Measurements from ENCODE around the gene PLCB1. TPM values are rescaled to one million over a fixed set of nuclear protein-coding genes. Genes with fewer than 3 reads are reported as not detected.

The PLCB1 gene
- total and polyA plus RNA-seq, 10 of the 15 experiments (the other 5 are each of a cell fraction or from before 2014, with no cell fraction given) = 0.05 to 5.3 (median 0.17) TPM; not detected in 1

- TF ChIP-seq NRF1 (conservative IDR thresholded peaks at IDR 0.05; ENCODE audit: low read depth, low read length) (no peak), HCFC1 (IDR thresholded peaks at IDR 0.05; ENCODE audit: low read length) (no peak), ATF3 (IDR thresholded peaks at IDR 0.05; ENCODE audit: borderline replicate concordance, extremely low read depth, low read depth, low read length) (no peak), SREBF2 (IDR thresholded peaks at IDR 0.05; ENCODE audit: low read length) (no peak), YY1 (IDR thresholded peaks at IDR 0.05; ENCODE audit: low read depth, low read length) (no peak), EZH2 (IDR thresholded peaks at IDR 0.05; ENCODE audit: borderline replicate concordance, control insufficient read depth, low read depth, low read length) (no peak), POLR2A (IDR thresholded peaks at IDR 0.05; ENCODE audit: low read depth, low read length) (no peak), PAX8 (IDR thresholded peaks at IDR 0.05) (no peak), ZNF24 (IDR thresholded peaks at IDR 0.05) (no peak), HDAC2 (IDR thresholded peaks at IDR 0.05) (no peak), GABPA (IDR thresholded peaks at IDR 0.05; ENCODE audit: low read depth) (no peak), NFYA (IDR thresholded peaks at IDR 0.05; ENCODE audit: borderline replicate concordance, low read depth, low read length) (no peak), PKNOX1 (IDR thresholded peaks at IDR 0.05) (no peak), JUND (IDR thresholded peaks at IDR 0.05; ENCODE audit: low read depth, low read length) (no peak), KAT2A (conservative IDR thresholded peaks at IDR 0.05; ENCODE audit: control insufficient read depth, low read depth, low read length) (no peak), ZNF592 (IDR thresholded peaks at IDR 0.05) (no peak), IKZF1 (conservative IDR thresholded peaks at IDR 0.05) (0 out of 2 replicates have a peak, but pooled peaks have one; percentile 31), NBN (IDR thresholded peaks at IDR 0.05) (0 out of 2 replicates have a peak, but pooled peaks have one; percentile 24)
These were observed 262.4 kb downstream of the PLCB1 start (continued) for GRCh38 chr20:8394308-8394945.
